ENCODE measurements around the gene CRYGB. TPM values are rescaled to one million over a fixed set of nuclear protein-coding genes. Genes with fewer than 3 reads are reported as not detected.
"Not testable (repeated sequence)": the region's sequence is repeated elsewhere in the genome, so short reads cannot be mapped to it uniquely, and the experiment has no call there.

The CRYGB gene
- total RNA-seq, 1 donor: not detected

GRCh38 chr2:208099682-208100470, 46.1 kb downstream of the CRYGB start:
- no peak for DNase-seq (ENCODE audit: low read depth)
- H3K4me3 ChIP-seq (ENCODE audit: low read depth, low read length): no peak overlapping the region
- TF ChIP-seq, protein P1, sequence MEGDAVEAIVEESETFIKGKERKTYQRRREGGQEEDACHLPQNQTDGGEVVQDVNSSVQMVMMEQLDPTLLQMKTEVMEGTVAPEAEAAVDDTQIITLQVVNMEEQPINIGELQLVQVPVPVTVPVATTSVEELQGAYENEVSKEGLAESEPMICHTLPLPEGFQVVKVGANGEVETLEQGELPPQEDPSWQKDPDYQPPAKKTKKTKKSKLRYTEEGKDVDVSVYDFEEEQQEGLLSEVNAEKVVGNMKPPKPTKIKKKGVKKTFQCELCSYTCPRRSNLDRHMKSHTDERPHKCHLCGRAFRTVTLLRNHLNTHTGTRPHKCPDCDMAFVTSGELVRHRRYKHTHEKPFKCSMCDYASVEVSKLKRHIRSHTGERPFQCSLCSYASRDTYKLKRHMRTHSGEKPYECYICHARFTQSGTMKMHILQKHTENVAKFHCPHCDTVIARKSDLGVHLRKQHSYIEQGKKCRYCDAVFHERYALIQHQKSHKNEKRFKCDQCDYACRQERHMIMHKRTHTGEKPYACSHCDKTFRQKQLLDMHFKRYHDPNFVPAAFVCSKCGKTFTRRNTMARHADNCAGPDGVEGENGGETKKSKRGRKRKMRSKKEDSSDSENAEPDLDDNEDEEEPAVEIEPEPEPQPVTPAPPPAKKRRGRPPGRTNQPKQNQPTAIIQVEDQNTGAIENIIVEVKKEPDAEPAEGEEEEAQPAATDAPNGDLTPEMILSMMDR (IDR thresholded peaks at IDR 0.05; ENCODE audit: insufficient read depth, low read depth, low read length): no peak

DNA sequence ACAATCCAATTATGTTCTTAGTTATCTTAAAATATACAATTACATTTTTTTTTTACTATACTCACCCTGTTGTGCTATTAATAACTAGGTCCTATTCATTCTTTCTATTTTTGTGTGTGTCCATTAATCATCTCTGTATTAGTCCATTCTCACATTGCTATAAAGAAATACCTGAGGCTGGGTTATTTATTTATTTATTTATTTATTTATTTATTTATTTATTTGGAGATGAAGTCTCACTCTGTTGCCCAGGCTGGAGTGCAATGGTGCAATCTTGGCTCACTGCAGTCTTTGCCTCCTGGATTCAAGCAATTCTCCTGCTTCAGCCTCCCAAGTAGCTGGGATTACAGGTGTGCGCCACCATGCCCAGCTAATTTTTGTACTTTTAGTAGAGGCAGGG, 47.3 kb downstream of the CRYGB start:
- DNase-seq (ENCODE audit: low read depth); H3K4me3 ChIP-seq (ENCODE audit: low read depth, low read length): not testable (repeated sequence)

- H3K4me3 ChIP-seq (ENCODE audit: low read depth, low read length): no peak overlapping the region
- TF ChIP-seq, protein P1 (IDR thresholded peaks at IDR 0.05; ENCODE audit: insufficient read depth, low read depth, low read length): no peak
- DNase-seq (ENCODE audit: low read depth): no peak
Observed at GRCh38 chr2:208098267-208098666, 47.7 kb downstream of the CRYGB start.

- DNase-seq (ENCODE audit: low read depth): no peak
- TF ChIP-seq, protein P1 (IDR thresholded peaks at IDR 0.05; ENCODE audit: insufficient read depth, low read depth, low read length): no peak
- H3K4me3 ChIP-seq (ENCODE audit: low read depth, low read length): no peak overlapping the region
Observed at GRCh38 chr2:208097801-208098200, 48.2 kb downstream of the CRYGB start.

DNA sequence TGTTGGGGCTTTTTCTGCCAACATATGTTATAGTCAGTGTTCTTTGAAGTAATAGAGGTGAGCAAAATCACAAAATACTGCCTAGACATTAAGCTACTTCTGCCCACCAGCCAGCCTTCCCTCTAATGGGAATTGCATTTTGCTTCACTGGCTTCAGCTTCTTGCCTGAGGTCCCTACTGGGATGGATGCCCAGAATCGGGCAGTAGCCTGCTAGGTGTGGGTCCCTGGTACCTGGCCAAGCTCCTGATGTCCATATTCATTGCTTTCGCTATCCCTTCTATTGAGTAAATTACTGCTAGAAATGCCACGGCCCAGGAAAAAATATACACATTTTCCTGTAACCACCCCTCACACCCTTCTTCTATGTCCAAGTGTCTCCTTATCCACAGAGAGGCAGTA, 48.6 kb downstream of the CRYGB start:
- no peak for DNase-seq (ENCODE audit: low read depth)
- H3K4me3 ChIP-seq (ENCODE audit: low read depth, low read length): no peak overlapping the region
- TF ChIP-seq, protein P1 (IDR thresholded peaks at IDR 0.05; ENCODE audit: insufficient read depth, low read depth, low read length): no peak

- DNase-seq (ENCODE audit: low read depth): no peak
- TF ChIP-seq, protein P1 (IDR thresholded peaks at IDR 0.05; ENCODE audit: insufficient read depth, low read depth, low read length): no peak
- H3K4me3 ChIP-seq (ENCODE audit: low read depth, low read length): no peak overlapping the region
Observed at GRCh38 chr2:208096080-208096479, 49.9 kb downstream of the CRYGB start.

DNA sequence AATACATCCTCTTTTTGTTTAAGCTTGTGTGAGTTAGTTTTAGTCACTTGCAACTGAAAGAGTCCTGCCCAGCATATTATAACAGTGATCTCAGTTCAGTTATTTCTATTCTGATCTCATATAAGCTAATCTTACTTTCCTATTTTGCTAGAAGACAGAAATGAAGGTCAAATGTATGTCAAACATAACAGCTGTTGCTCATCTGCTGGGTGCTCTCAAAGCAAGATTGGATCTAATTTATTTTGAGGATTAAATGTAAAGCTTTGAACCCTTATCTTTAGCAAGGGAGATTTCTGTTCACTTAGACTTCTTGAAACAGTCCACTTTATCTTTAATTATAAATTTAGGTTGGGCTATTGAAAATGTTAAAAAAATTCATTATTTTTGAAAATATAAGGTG, 52.8 kb downstream of the CRYGB start:
- DNase-seq (ENCODE audit: low read depth): no peak
- TF ChIP-seq, protein P1 (IDR thresholded peaks at IDR 0.05; ENCODE audit: insufficient read depth, low read depth, low read length): no peak
- no peak overlapping the region for H3K4me3 ChIP-seq (ENCODE audit: low read depth, low read length)

Other genes starting within 250 kb of the CRYGB start
- gene PLEKHM3, start 120.6 kb downstream of the CRYGB start, total RNA-seq: 10.6 and 13.8 TPM in 2 replicates
- gene CRYGD, start 21.6 kb downstream of the CRYGB start, total RNA-seq: not detected in 2 replicates
- gene CRYGC, start 16.3 kb downstream of the CRYGB start, total RNA-seq: not detected in 2 replicates
- gene CRYGA, start 17.4 kb upstream of the CRYGB start, total RNA-seq: not detected in 2 replicates
- gene C2orf80, start 43.9 kb upstream of the CRYGB start, total RNA-seq: not detected in 2 replicates
- gene IDH1, start 108.9 kb upstream of the CRYGB start, total RNA-seq: 203 and 215 TPM in 2 replicates
- gene PIKFYVE, start 120.1 kb upstream of the CRYGB start, total RNA-seq: 36.1 and 46.6 TPM in 2 replicates